ENCODE results near the gene UROC1.
A peak's percentile ranks its signal among the peaks of the same experiment; 100 is the strongest.

Gene UROC1

GRCh38 chr3:126468028-126468891 is 49.3 kb downstream of the UROC1 start:
- no peak overlapping the region for H3K4me3 ChIP-seq (ENCODE audit: control insufficient read depth, low read depth, low read length)

GRCh38 chr3:126467611-126467955 is 50.0 kb downstream of the UROC1 start:
- no peak overlapping the region for H3K4me3 ChIP-seq (ENCODE audit: control insufficient read depth, low read depth, low read length)
- no peak for TF ChIP-seq CTCF (conservative IDR thresholded peaks at IDR 0.05; ENCODE audit: control insufficient read depth, insufficient read depth, low read depth, low read length)
- no peak for DNase-seq (ENCODE audit: low read depth)

More at GRCh38 chr3:126468028-126468891, 49.3 kb downstream of the UROC1 start:
- peak; percentile 54 for DNase-seq (ENCODE audit: low read depth)
- no peak for TF ChIP-seq CTCF (conservative IDR thresholded peaks at IDR 0.05; ENCODE audit: control insufficient read depth, insufficient read depth, low read depth, low read length)

GRCh38 chr3:126466886-126467610 is 50.5 kb downstream of the UROC1 start:
- TF ChIP-seq CTCF (conservative IDR thresholded peaks at IDR 0.05; ENCODE audit: control insufficient read depth, insufficient read depth, low read depth, low read length), result no peak
- no peak for DNase-seq (ENCODE audit: low read depth)
- H3K4me3 ChIP-seq (ENCODE audit: control insufficient read depth, low read depth, low read length), result no peak overlapping the region

- no peak overlapping the region for H3K4me3 ChIP-seq (ENCODE audit: control insufficient read depth, low read depth, low read length)
- no peak for TF ChIP-seq CTCF (conservative IDR thresholded peaks at IDR 0.05; ENCODE audit: control insufficient read depth, insufficient read depth, low read depth, low read length)
- DNase-seq (ENCODE audit: low read depth), result no peak
Observed at GRCh38 chr3:126465928-126466544, 51.5 kb downstream of the UROC1 start.

GRCh38 chr3:126464997-126465396 is 52.6 kb downstream of the UROC1 start:
- no peak overlapping the region for H3K4me3 ChIP-seq (ENCODE audit: control insufficient read depth, low read depth, low read length)
- DNase-seq (ENCODE audit: low read depth), result no peak
- no peak for TF ChIP-seq CTCF (conservative IDR thresholded peaks at IDR 0.05; ENCODE audit: control insufficient read depth, insufficient read depth, low read depth, low read length)

- H3K4me3 ChIP-seq (ENCODE audit: control insufficient read depth, low read depth, low read length), result no peak overlapping the region
- TF ChIP-seq CTCF (conservative IDR thresholded peaks at IDR 0.05; ENCODE audit: control insufficient read depth, insufficient read depth, low read depth, low read length), result no peak
- DNase-seq (ENCODE audit: low read depth), result no peak
Observed at GRCh38 chr3:126464494-126464893, 53.1 kb downstream of the UROC1 start.

Data from fibroblast of mammary gland (primary cell).